ENCODE results near the gene PIM3.

Gene PIM3

GRCh38 chr22:49995041-49995360 lies 34.4 kb downstream of the PIM3 start:
- TF ChIP-seq, protein P1, sequence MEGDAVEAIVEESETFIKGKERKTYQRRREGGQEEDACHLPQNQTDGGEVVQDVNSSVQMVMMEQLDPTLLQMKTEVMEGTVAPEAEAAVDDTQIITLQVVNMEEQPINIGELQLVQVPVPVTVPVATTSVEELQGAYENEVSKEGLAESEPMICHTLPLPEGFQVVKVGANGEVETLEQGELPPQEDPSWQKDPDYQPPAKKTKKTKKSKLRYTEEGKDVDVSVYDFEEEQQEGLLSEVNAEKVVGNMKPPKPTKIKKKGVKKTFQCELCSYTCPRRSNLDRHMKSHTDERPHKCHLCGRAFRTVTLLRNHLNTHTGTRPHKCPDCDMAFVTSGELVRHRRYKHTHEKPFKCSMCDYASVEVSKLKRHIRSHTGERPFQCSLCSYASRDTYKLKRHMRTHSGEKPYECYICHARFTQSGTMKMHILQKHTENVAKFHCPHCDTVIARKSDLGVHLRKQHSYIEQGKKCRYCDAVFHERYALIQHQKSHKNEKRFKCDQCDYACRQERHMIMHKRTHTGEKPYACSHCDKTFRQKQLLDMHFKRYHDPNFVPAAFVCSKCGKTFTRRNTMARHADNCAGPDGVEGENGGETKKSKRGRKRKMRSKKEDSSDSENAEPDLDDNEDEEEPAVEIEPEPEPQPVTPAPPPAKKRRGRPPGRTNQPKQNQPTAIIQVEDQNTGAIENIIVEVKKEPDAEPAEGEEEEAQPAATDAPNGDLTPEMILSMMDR (IDR thresholded peaks at IDR 0.05; ENCODE audit: control insufficient read depth, extremely low read depth, insufficient read depth) = no peak
- DNase-seq (ENCODE audit: low read depth) = no peak
- H3K4me3 ChIP-seq (ENCODE audit: low read depth, low read length) = no peak overlapping the region

DNA sequence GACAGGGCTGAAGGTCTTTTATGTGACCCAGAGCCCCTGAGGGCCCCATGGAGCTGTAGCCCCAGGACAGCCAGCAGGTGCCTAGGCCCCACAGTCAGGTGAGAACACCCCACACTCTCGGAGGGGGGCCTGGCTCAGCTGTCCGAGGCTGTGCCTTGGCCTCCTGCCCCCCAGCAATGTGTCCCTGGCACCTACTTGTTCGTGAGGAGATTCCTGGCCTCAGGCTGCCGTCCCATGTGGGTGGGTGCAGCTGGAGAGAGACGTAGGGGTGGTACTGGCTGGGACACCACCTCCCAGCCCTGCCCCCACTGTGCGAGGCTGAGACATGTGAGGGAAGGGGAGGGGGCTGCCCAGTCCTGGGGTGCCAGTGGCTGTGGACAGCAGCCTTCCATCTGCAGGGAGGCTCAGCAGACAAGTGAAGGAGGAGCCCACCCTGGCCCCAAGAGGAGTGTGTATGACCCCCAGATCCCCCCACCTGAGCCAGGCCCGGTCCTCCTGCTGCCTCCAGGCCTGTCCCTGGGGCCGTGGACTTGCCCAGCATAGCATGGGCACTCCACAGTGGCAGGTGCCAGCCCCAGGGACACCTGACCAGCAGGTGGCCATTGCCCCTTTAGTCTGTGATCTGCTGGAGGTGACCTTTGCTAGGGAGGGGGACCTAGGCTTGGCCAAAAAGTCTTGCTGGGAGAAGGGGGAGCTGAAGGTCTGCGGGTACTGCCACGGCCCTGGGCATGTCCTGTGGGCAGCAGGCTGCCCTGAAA lies 35.0 kb downstream of the PIM3 start:
- TF ChIP-seq, protein P1 (IDR thresholded peaks at IDR 0.05; ENCODE audit: control insufficient read depth, extremely low read depth, insufficient read depth) = no peak
- no peak for DNase-seq (ENCODE audit: low read depth)

GRCh38 chr22:49996119-49996517 lies 35.5 kb downstream of the PIM3 start:
- H3K4me3 ChIP-seq (ENCODE audit: low read depth, low read length) = no peak overlapping the region
- DNase-seq (ENCODE audit: low read depth) = no peak
- TF ChIP-seq, protein P1 (IDR thresholded peaks at IDR 0.05; ENCODE audit: control insufficient read depth, extremely low read depth, insufficient read depth) = no peak

More for the DNA sequence above, 35.0 kb downstream of the PIM3 start:
- no peak overlapping the region for H3K4me3 ChIP-seq (ENCODE audit: low read depth, low read length)

GRCh38 chr22:49996518-49997250 lies 36.1 kb downstream of the PIM3 start:
- TF ChIP-seq, protein P1 (IDR thresholded peaks at IDR 0.05; ENCODE audit: control insufficient read depth, extremely low read depth, insufficient read depth) = no peak
- DNase-seq (ENCODE audit: low read depth) = no peak
- no peak overlapping the region for H3K4me3 ChIP-seq (ENCODE audit: low read depth, low read length)

GRCh38 chr22:49997251-49997599 lies 36.7 kb downstream of the PIM3 start:
- no peak overlapping the region for H3K4me3 ChIP-seq (ENCODE audit: low read depth, low read length)
- TF ChIP-seq, protein P1 (IDR thresholded peaks at IDR 0.05; ENCODE audit: control insufficient read depth, extremely low read depth, insufficient read depth) = no peak
- no peak for DNase-seq (ENCODE audit: low read depth)

- H3K4me3 ChIP-seq (ENCODE audit: low read depth, low read length) = no peak overlapping the region
- TF ChIP-seq, protein P1 (IDR thresholded peaks at IDR 0.05; ENCODE audit: control insufficient read depth, extremely low read depth, insufficient read depth) = no peak
- no peak for DNase-seq (ENCODE audit: low read depth)
Observed at GRCh38 chr22:49997932-49998717, 37.6 kb downstream of the PIM3 start.

Measured in LNCaP clone FGC (cell line).